ENCODE data around the gene DUSP22.

The DUSP22 gene

DNA sequence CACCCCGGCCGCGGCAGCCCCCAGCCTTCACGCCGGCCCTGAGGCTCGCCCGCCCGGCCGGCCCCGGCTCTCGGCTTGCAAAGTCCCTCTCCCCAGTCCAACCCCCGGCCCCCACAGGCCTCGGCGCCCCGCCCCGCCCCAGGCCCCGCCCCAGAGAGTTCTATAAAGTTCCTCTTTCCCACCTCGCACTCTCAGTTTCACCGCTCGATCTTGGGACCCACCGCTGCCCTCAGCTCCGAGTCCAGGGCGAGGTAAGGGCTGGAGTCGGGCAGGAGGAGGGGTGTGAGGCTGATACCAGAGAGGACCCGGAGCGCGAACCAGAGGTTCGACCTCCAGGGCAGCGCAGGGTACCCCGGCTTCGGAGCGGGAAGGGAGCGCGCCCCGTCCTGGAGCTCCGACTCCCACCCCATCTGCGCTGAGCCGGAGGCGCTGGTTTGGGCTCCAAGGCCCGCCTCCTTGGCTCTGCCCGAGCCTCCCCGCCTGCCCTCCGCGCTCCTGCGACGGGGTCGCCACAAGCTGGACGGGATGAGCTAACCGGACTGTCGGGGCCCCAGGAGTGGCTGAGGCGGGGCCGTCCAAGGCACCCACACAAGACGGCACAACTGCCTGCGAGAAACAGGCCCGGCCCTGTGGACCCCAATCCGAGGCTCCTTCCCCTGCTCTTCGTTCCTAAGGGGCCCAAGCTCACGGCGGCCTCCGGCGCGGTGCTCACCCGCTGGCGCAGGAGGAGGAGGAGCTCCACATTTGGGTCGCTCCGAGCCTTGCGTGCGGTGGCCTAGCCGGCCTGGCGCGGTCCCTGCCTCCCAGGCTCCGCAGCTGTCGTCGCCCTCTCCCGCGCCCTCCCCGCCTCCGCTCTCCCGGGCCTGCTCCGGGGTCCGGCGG is 99.5 kb downstream of the DUSP22 start, which contains the start of gene IRF4:
IRF4 (plus strand) TSS at position 194 of the 882 bp plus-strand sequence. CDS start 1,401 bp downstream, outside the sequence.
- Histone ChIP-seq H3K9me3 (no peaks in the 10 kb centered on the region), H3K36me3 (no peaks in the 10 kb centered on the region), H3K27ac (no peak within 1 kb of the TSS), H3K27me3 (peaks cover 0 to 76% of the 10 kb centered on the region in 2 donors), H3K4me1 (peaks cover 0 to 32% (median 29%) of the 10 kb centered on the region in 4 donors), H3K4me3 (peak within 1 kb of the TSS; percentile 34 to 47)
- DNase-seq: no peak
- TF ChIP-seq, protein P1, sequence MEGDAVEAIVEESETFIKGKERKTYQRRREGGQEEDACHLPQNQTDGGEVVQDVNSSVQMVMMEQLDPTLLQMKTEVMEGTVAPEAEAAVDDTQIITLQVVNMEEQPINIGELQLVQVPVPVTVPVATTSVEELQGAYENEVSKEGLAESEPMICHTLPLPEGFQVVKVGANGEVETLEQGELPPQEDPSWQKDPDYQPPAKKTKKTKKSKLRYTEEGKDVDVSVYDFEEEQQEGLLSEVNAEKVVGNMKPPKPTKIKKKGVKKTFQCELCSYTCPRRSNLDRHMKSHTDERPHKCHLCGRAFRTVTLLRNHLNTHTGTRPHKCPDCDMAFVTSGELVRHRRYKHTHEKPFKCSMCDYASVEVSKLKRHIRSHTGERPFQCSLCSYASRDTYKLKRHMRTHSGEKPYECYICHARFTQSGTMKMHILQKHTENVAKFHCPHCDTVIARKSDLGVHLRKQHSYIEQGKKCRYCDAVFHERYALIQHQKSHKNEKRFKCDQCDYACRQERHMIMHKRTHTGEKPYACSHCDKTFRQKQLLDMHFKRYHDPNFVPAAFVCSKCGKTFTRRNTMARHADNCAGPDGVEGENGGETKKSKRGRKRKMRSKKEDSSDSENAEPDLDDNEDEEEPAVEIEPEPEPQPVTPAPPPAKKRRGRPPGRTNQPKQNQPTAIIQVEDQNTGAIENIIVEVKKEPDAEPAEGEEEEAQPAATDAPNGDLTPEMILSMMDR (IDR thresholded peaks at IDR 0.05): no peak
- intact Hi-C loops (cut with DNase I; ENCODE audit: low total_unique reads): no loop called here

DNA sequence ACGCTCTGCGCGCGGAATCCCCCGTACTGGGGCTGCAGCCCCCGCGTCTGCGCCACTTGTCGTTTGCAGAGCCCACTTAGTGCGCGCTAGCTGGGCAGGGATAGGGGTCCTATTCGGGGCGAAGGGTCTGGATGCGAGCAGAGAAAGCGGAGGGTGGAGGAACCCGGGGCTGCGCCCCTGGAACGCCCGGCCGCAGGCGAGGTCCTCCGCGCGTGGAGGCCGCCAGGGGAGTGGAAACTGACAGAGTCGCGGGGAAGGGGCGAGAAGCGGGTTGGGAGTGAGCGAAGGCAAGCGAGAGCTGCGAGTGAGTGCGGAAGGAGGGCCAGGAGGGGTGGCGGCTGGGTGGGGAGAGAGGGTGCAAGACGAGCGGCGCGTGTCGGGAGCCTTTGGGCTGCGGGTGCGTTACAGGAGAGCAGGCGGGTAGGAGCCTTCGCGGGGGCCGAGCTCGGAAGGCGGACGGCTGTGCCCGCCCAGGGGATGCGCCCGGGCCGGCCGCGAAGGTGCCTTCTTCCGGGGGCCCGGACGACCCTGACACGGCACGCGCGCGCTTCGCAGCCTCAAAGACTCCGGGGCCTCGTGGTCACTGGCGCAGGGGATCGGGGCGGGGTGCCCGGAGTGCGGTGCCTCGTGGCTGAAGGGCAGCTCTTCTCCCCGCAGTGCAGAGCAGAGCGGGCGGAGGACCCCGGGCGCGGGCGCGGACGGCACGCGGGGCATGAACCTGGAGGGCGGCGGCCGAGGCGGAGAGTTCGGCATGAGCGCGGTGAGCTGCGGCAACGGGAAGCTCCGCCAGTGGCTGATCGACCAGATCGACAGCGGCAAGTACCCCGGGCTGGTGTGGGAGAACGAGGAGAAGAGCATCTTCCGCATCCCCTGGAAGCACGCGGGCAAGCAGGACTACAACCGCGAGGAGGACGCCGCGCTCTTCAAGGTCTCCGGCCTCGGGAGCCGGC is 100.4 kb downstream of the DUSP22 start:
- DNase-seq: no peak
- intact Hi-C loops (cut with DNase I; ENCODE audit: low total_unique reads): no loop called here
- peaks cover 0 to 32% (median 29%) of the 10 kb centered on the region in 4 donors for H3K4me1 ChIP-seq
- TF ChIP-seq, protein P1 (IDR thresholded peaks at IDR 0.05): no peak
- H3K27ac ChIP-seq: no peak overlapping the region
- peak overlapping the region; percentile 34 to 47 for H3K4me3 ChIP-seq
- no peaks in the 10 kb centered on the region for H3K36me3 ChIP-seq
- H3K9me3 ChIP-seq: no peaks in the 10 kb centered on the region
- peaks cover 0 to 73% of the 10 kb centered on the region in 2 donors for H3K27me3 ChIP-seq

DNA sequence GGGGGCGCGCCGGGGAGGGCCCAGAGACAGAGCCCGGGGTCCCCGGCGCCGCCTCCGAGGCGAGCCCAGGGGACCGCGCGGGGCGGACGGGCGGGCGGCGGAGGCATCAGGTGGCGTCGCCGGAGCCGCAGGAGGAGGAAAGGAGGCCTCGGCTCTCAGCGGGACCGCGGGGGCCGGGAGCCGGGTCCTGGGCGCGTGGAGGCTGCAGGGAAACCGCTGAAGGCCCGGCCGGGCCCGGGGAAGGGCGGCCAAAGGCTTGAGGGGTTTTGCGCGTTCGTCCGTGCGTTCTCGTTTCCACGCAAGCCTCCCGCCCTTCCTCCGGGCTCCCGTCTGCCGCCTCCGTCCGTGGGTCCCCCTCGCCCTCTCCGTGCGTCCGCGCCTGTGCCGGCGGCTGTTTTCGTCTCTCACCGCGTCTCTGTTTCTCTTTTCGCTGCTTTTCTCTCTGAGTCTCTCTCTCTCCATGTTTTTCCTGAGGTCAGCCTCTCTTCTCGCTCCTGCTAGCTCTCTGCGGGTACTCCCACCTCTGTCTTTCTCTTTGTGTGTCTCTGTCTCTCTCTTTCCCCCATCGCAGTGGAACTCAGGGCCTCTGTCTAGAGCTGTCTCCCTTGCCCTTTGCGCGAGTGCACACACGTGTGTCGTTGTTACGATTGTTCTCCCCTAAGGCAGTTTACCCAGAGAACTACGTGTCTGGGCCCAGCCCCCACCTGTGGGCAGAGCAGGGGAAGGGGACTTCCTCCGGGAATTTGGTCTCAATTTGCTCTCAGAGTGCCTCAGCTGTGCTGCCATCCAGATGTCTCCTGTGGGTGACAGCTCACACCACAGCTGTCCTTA is 101.3 kb downstream of the DUSP22 start:
- intact Hi-C loops (cut with DNase I; ENCODE audit: low total_unique reads): no loop called here
- TF ChIP-seq, protein P1 (IDR thresholded peaks at IDR 0.05): no peak
- no peak overlapping the region for H3K27ac ChIP-seq
- no peak for DNase-seq
- peaks cover 0 to 32% (median 29%) of the 10 kb centered on the region in 4 donors for H3K4me1 ChIP-seq
- peak overlapping the region; percentile 34 to 47 for H3K4me3 ChIP-seq
- no peaks in the 10 kb centered on the region for H3K36me3 ChIP-seq
- H3K9me3 ChIP-seq: no peaks in the 10 kb centered on the region
- H3K27me3 ChIP-seq: peaks cover 0 to 68% of the 10 kb centered on the region in 2 donors

DNA sequence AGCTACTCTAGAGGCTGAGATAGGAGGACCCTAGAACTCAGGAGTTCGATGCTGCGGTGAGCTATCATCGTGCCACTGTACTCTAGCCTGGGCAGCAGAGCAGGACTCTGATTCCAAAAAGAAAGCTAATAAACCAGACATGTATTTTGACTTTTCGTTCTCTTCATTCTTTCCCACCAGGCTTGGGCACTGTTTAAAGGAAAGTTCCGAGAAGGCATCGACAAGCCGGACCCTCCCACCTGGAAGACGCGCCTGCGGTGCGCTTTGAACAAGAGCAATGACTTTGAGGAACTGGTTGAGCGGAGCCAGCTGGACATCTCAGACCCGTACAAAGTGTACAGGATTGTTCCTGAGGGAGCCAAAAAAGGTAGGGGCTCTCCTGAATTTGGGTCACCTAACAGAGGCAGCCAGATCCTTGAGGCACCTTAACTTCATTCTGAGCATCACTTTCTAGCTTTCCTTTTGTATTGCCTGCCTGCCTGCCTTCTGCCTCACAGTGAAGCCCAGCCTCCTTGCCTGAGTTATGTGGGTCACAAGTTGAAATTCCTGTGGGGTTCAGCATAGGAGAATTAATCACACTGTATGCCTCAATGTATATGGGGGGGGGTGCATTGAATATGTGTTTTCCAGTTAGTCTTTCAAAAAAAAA is 102.5 kb downstream of the DUSP22 start:
- no peak for DNase-seq
- no peak overlapping the region for H3K27ac ChIP-seq
- no peaks in the 10 kb centered on the region for H3K9me3 ChIP-seq
- TF ChIP-seq, protein P1 (IDR thresholded peaks at IDR 0.05): no peak
- intact Hi-C loops (cut with DNase I; ENCODE audit: low total_unique reads): no loop called here
- H3K4me3 ChIP-seq: no peak overlapping the region
- peaks cover 0 to 32% (median 29%) of the 10 kb centered on the region in 4 donors for H3K4me1 ChIP-seq
- H3K27me3 ChIP-seq: peaks cover 0 to 62% of the 10 kb centered on the region in 2 donors
- H3K36me3 ChIP-seq: no peaks in the 10 kb centered on the region

All from tibial artery (tissue), 4 donors.